Measurements from ENCODE around the gene SPIRE1. TPM values are rescaled to one million over a fixed set of nuclear protein-coding genes. Genes with fewer than 3 reads are reported as not detected.

Gene SPIRE1
- polyA plus RNA-seq, 1 donor from 2014 or later = 22.2 TPM

GRCh38 chr18:12599543-12599942 lies 58.4 kb downstream of the SPIRE1 start:
- peaks cover 3% of the 10 kb centered on the region for H3K79me2 ChIP-seq (replicated peaks; ENCODE audit: insufficient read depth, low read length)
- TF ChIP-seq EP300 (conservative IDR thresholded peaks at IDR 0.05; ENCODE audit: poor library complexity, severe bottlenecking) (no peak), POLR2AphosphoS5 (IDR thresholded peaks at IDR 0.05) (no peak), MXI1 (conservative IDR thresholded peaks at IDR 0.05; ENCODE audit: poor library complexity, severe bottlenecking) (no peak), SMC3 (conservative IDR thresholded peaks at IDR 0.05; ENCODE audit: poor library complexity) (no peak), CTCF (IDR thresholded peaks at IDR 0.05; ENCODE audit: poor library complexity, severe bottlenecking) (no peak), RAD21 (conservative IDR thresholded peaks at IDR 0.05) (no peak)

GRCh38 chr18:12598181-12598930 lies 59.6 kb downstream of the SPIRE1 start:
- TF ChIP-seq CTCF (IDR thresholded peaks at IDR 0.05; ENCODE audit: poor library complexity, severe bottlenecking) (no peak), TAF1 (IDR thresholded peaks at IDR 0.05; ENCODE audit: low read depth) (no peak), RAD21 (conservative IDR thresholded peaks at IDR 0.05) (no peak), EP300 (conservative IDR thresholded peaks at IDR 0.05; ENCODE audit: poor library complexity, severe bottlenecking) (no peak), REST (IDR thresholded peaks at IDR 0.05; ENCODE audit: borderline replicate concordance) (no peak), SMC3 (conservative IDR thresholded peaks at IDR 0.05; ENCODE audit: poor library complexity) (no peak), MXI1 (conservative IDR thresholded peaks at IDR 0.05; ENCODE audit: poor library complexity, severe bottlenecking) (no peak), POLR2AphosphoS5 (IDR thresholded peaks at IDR 0.05) (no peak), EZH2 (IDR thresholded peaks at IDR 0.05; ENCODE audit: borderline replicate concordance, insufficient read depth, low read length, poor library complexity, severe bottlenecking) (no peak)
- Histone ChIP-seq H3K9ac (ENCODE audit: low read length) (no peak overlapping the region), H3K36me3 (ENCODE audit: insufficient read depth, low read length) (no peaks in the 10 kb centered on the region), H2AFZ (ENCODE audit: low read depth, low read length) (no peak overlapping the region), H3K9me2 (ENCODE audit: insufficient read depth, low read length) (no peaks in the 10 kb centered on the region), H3K79me2 (replicated peaks; ENCODE audit: insufficient read depth, low read length) (peaks cover 3% of the 10 kb centered on the region), H3K4me2 (ENCODE audit: low read length) (no peak overlapping the region), H3F3A (ENCODE audit: insufficient read depth, low read length, poor library complexity, severe bottlenecking) (no peaks in the 10 kb centered on the region), H3K27me3 (ENCODE audit: insufficient read depth, low read depth, low read length) (no peaks in the 10 kb centered on the region), H3K27ac (ENCODE audit: low read length) (no peak overlapping the region), H4K20me1 (ENCODE audit: insufficient read depth) (no peaks in the 10 kb centered on the region), H3K9me3 (ENCODE audit: low read length) (no peaks in the 10 kb centered on the region), H3K4me3 (ENCODE audit: low read length) (no peak overlapping the region)

More at GRCh38 chr18:12599543-12599942, 58.4 kb downstream of the SPIRE1 start:
- no peak overlapping the region for H3K27ac ChIP-seq (ENCODE audit: low read length)
- no peaks in the 10 kb centered on the region for H3K9me2 ChIP-seq (ENCODE audit: insufficient read depth, low read length)
- H4K20me1 ChIP-seq (ENCODE audit: insufficient read depth) = no peaks in the 10 kb centered on the region
- no peak overlapping the region for H3K4me3 ChIP-seq (ENCODE audit: low read length)
- H3K36me3 ChIP-seq (ENCODE audit: insufficient read depth, low read length) = no peaks in the 10 kb centered on the region
- no peak overlapping the region for H2AFZ ChIP-seq (ENCODE audit: low read depth, low read length)
- H3K9me3 ChIP-seq (ENCODE audit: low read length) = no peaks in the 10 kb centered on the region
- H3K4me2 ChIP-seq (ENCODE audit: low read length) = no peak overlapping the region
- no peaks in the 10 kb centered on the region for H3F3A ChIP-seq (ENCODE audit: insufficient read depth, low read length, poor library complexity, severe bottlenecking)
- H3K9ac ChIP-seq (ENCODE audit: low read length) = no peak overlapping the region
- H3K27me3 ChIP-seq (ENCODE audit: insufficient read depth, low read depth, low read length) = no peaks in the 10 kb centered on the region

All from neural cell (in vitro differentiated cells).